Measurements from ENCODE around the gene GRM5. TPM values are rescaled to one million over a fixed set of nuclear protein-coding genes. Genes with fewer than 3 reads are reported as not detected.
"Not testable (repeated sequence)": the region's sequence is repeated elsewhere in the genome, so short reads cannot be mapped to it uniquely, and the experiment has no call there.

Gene GRM5
- total RNA-seq, 2 experiments from 2014 or later = 0.02 TPM; not detected in 1

DNA sequence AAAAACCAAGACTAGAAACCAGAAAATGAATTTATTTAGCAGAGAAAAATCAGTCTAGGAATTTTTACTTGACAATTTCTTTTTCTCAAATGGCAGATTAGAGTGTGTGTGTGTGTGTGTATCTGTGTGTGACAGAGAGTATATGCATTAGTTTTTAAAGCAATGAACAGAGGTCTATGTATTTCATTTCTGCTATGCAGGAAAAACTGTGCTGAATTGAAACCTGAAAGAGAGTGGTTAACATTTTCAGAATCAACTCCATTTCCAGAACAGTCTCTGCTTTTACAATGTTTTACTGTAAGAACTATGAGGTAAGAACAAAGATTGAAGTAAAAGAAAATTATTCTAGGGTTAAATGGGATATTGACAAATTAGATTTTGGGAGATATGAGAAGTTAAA lies 114.8 kb downstream of the GRM5 start:
- no peak for DNase-seq
- ChIA-PET CTCF (no interaction called here), POLR2A (no interaction called here)
- H3K9me3 Mint-ChIP-seq = no peaks in the 10 kb centered on the region
- no peaks in the 10 kb centered on the region for H3K4me1 Mint-ChIP-seq (ENCODE audit: low read depth)
- intact Hi-C loops (cut with micrococcal nuclease) = no loop called here
- no peak overlapping the region for H3K4me3 Mint-ChIP-seq
- no peaks in the 10 kb centered on the region for H3K36me3 Mint-ChIP-seq
- H3K27ac Mint-ChIP-seq = no peak overlapping the region
- no peaks in the 10 kb centered on the region for H3K27me3 Mint-ChIP-seq

DNA sequence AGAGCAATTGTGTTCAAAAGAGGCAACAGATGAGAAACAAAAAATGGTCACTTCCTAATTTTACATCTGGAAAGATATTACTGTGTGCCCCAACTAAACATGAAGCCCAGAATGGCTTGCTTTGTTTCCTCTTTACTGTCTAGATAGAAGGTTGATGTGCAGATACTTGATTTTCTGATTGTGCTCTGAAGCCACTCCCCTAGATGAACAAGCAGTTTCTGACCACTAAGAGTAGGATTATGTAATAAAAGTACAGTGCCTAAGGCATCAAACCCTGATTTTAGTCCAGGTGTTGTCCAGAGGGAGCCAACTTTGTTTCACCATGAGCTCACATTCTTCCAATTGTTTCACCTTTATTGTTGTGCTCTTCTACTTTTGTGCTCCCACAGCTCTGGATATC lies 116.9 kb downstream of the GRM5 start:
- not testable (repeated sequence) for H3K27ac Mint-ChIP-seq

DNA sequence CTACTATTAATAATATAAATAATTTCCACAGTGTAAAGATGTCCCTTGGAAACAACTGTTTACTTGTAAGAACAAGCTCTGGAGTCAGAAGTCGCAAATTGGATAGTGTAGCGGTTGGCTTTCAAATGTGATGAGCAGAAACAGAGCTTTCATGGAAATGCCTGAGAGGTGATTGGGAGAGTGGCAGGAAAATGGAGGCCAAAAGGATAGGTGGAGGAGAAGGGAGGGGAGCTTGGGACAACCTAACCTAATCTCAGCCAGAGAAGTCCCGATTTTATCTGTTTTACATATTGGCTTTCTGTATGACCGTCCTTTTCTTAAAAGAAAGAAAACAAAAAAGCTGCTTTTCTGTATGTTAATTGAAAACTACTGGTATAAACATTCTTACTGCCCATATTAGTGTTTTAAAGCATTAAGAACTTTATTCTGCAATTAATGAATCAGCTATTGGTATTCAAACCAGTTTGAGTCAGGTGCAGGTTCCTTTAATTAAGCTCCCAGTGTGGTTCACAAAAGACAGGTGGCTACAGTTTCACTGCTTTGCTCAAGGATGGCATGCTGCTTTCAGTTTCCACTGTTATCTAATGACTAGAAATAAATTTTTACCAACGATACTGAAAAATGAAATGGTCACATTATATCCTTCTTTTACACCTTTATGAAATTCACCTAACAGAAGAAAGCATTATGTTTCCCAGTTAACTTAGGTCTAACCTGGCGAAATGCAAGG lies 117.8 kb downstream of the GRM5 start:
- H3K27me3 Mint-ChIP-seq; H3K4me3 Mint-ChIP-seq; intact Hi-C loops (cut with micrococcal nuclease); CTCF ChIA-PET; H3K27ac Mint-ChIP-seq; POLR2A ChIA-PET; H3K4me1 Mint-ChIP-seq (ENCODE audit: low read depth); H3K36me3 Mint-ChIP-seq; DNase-seq; H3K9me3 Mint-ChIP-seq: not testable (repeated sequence)

More for the DNA sequence above, 116.9 kb downstream of the GRM5 start:
- CTCF ChIA-PET; H3K36me3 Mint-ChIP-seq; DNase-seq; H3K27me3 Mint-ChIP-seq; H3K9me3 Mint-ChIP-seq; H3K4me1 Mint-ChIP-seq (ENCODE audit: low read depth); H3K4me3 Mint-ChIP-seq; POLR2A ChIA-PET; intact Hi-C loops (cut with micrococcal nuclease): not testable (repeated sequence)

DNA sequence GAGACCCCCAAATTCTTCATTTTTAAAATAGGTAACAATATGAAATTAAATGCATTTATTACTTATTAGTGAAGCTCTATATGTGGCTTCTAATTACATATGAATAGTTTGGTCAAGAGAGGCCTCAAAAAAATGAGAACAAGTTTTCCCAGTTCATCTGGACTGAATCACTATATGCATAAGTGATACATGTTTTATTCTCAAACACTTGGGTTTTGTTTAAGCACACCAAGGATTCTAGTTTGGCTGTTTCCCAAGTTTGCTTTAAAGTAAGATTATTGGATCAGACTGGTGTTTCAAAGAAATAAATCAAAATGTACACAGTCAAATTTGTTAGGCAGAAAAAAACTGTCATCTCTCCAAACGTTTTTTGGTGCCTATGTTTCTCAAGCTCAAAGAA lies 136.1 kb downstream of the GRM5 start:
- DNase-seq; H3K27me3 Mint-ChIP-seq; H3K36me3 Mint-ChIP-seq; H3K4me1 Mint-ChIP-seq (ENCODE audit: low read depth); CTCF ChIA-PET; intact Hi-C loops (cut with micrococcal nuclease); H3K4me3 Mint-ChIP-seq; POLR2A ChIA-PET; H3K9me3 Mint-ChIP-seq; H3K27ac Mint-ChIP-seq: not testable (repeated sequence)

DNA sequence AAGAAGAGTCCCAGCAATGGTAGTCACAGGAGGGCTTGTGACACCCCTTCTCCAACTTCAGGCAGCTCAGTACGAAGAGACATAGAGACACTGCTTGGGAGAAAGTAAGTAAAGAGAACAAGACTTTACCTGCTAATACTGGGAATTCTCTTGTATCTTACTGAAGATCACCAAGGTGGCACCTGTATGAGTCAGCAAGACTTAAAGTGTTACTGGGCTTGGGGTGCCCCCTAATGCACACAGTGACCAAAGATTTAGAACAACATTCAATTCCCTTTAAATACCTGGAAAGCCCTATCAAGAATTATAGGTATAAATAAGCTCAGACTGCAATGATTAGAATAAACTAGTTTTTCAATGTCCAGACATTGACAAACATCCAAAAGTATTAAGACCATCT lies 148.7 kb downstream of the GRM5 start:
- H3K4me1 Mint-ChIP-seq (ENCODE audit: low read depth); H3K36me3 Mint-ChIP-seq; H3K9me3 Mint-ChIP-seq; H3K27ac Mint-ChIP-seq; intact Hi-C loops (cut with micrococcal nuclease); CTCF ChIA-PET; H3K27me3 Mint-ChIP-seq; POLR2A ChIA-PET; DNase-seq; H3K4me3 Mint-ChIP-seq: not testable (repeated sequence)

DNA sequence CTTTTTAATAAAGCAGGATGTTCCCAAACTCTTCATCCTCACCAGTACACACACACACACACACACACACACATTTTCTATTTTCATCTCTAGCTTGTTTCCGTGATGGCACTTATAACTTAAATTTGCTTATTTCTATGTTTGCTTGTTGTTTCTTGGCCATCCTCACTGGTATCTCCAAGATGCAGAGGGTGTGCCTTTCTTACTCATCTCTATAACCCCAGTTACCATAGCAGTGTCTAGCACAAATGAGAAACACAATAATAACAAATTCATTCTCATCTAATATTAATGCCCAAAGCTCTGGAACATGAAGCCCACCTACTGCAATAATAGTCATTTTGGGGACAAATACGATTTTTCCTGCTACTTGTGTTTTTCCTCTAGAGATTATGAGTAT lies 156.3 kb downstream of the GRM5 start:
- intact Hi-C loops (cut with micrococcal nuclease) = no loop called here
- Mint-ChIP-seq H3K27me3 (no peaks in the 10 kb centered on the region), H3K27ac (no peak overlapping the region), H3K4me1 (ENCODE audit: low read depth) (no peaks in the 10 kb centered on the region), H3K9me3 (no peaks in the 10 kb centered on the region), H3K4me3 (no peak overlapping the region), H3K36me3 (no peaks in the 10 kb centered on the region)
- ChIA-PET CTCF (no interaction called here), POLR2A (no interaction called here)
- no peak for DNase-seq

DNA sequence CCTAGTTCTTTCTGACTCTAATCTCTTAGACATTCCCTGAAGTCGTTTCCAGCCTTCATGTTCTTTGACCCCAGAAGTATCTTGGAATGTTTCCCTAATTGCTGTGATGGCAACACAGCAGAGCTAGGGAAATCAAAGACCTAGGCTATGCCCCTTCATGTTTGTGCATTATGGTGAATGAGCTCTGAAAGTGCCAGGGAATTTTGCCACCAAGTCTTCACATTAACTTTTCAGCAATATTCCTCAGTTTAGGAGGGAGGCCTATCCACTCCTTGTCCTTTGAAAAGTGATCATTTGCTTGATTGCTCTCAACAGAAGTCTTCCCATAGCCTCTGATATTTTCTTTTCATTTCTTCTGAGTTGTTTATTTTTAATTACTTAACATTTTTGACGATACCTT lies 164.3 kb downstream of the GRM5 start:
- H3K9me3 Mint-ChIP-seq; H3K27me3 Mint-ChIP-seq; POLR2A ChIA-PET; H3K27ac Mint-ChIP-seq; H3K36me3 Mint-ChIP-seq; CTCF ChIA-PET; H3K4me3 Mint-ChIP-seq; H3K4me1 Mint-ChIP-seq (ENCODE audit: low read depth); DNase-seq; intact Hi-C loops (cut with micrococcal nuclease): not testable (repeated sequence)

DNA sequence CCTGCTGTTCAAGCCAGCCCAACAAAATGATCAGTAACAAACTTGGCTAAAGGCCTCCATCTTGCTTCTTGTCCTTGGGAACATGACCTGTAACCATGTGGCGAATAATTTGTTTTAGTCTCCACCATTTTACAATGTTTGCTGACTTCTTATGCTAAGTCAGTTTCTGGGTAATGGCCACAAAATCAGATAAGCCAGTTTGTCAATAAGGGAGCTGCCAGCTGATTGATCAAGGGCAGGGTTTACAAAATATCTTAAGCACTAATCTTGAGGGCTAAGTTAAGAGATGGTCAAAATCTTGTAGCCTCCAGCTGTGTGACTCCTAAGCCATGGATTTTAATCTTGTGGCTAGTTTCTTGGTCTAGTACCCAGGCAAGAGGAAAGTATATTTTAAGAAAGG lies 176.9 kb downstream of the GRM5 start:
- H3K4me3 Mint-ChIP-seq; H3K36me3 Mint-ChIP-seq; H3K27ac Mint-ChIP-seq; CTCF ChIA-PET; H3K4me1 Mint-ChIP-seq (ENCODE audit: low read depth); DNase-seq; intact Hi-C loops (cut with micrococcal nuclease); H3K27me3 Mint-ChIP-seq; POLR2A ChIA-PET: not testable (repeated sequence)
- H3K9me3 Mint-ChIP-seq = peaks cover 30% of the 10 kb centered on the region

DNA sequence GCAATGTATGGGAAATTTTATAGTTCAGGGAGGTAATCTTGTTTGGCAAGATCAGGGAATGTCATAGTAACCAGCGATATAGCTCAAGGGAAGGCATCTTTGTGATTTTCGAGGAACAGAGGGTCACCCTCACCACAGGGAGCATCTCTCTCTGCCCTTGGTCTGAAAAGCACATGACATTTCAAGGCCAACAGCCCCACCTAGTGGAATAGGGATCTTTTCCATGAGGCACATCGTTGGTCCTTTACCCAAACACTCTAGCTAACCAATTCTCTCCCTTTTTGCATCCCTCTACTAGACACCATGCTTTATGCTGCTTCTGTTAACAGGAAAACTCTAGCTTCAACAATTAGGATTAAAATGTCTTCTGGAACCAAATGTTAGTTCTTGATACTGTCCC lies 179.0 kb downstream of the GRM5 start:
- CTCF ChIA-PET = interaction anchor here (0.9 kb wide), 1 partner anchor 871 kb away, joined by 3 read pairs; no protein-coding TSS in a partner anchor
- Mint-ChIP-seq H3K27me3 (no peaks in the 10 kb centered on the region), H3K9me3 (peaks cover 30% of the 10 kb centered on the region), H3K4me1 (ENCODE audit: low read depth) (no peaks in the 10 kb centered on the region), H3K36me3 (peaks cover 2% of the 10 kb centered on the region), H3K27ac (no peak overlapping the region), H3K4me3 (no peak overlapping the region)
- peak; percentile 30 for DNase-seq
- POLR2A ChIA-PET = no interaction called here
- intact Hi-C loops (cut with micrococcal nuclease) = loop anchor here (2.0 kb wide), 1 partner anchor 342 kb away; no protein-coding TSS in a partner anchor

DNA sequence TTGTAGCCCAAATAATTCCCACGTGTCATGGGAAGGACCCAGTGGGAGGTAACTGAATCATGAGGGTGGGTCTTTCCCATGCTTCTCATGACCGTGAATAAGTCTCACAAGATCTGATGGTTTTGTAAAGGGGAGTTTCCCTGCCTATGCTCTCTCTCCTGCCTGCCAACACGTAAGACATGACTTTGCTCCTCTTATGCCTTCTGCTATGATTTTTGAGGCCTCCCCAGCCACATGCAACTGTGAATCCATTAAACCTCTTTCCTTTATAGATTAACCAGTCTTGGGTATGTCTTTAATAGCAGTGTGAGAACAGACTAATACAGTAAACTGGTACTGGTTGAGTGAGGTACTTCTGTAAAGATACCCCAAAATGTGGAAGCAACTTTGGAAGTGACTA lies 183.0 kb downstream of the GRM5 start:
- H3K27ac Mint-ChIP-seq; POLR2A ChIA-PET; H3K36me3 Mint-ChIP-seq; H3K27me3 Mint-ChIP-seq; H3K4me3 Mint-ChIP-seq; DNase-seq; intact Hi-C loops (cut with micrococcal nuclease); H3K4me1 Mint-ChIP-seq (ENCODE audit: low read depth): not testable (repeated sequence)
- CTCF ChIA-PET = interaction anchor here (0.6 kb wide), 1 partner anchor 230 kb away, joined by 4 read pairs; no protein-coding TSS in a partner anchor
- H3K9me3 Mint-ChIP-seq = peaks cover 26% of the 10 kb centered on the region

DNA sequence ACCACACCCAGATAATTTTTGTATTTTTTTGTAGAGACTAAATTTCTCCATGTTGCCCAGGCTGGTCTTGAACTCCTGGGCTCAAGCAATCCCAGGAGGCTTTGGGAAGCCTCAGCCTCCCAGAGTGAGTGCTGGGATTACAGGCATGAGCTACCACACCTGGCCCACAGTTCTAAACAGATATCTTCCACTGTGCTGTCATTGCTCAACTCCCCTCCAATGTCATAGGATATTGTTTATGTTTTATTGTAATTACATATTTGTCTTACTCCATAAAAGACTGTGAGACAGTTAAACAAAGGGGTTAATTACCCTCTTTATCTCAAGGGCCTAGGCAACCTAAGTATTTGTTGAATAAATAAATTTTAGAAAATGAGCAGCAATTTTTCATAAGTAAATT lies 204.2 kb downstream of the GRM5 start:
- Mint-ChIP-seq H3K9me3 (peaks cover 6% of the 10 kb centered on the region), H3K27ac (no peak overlapping the region), H3K36me3 (no peaks in the 10 kb centered on the region), H3K27me3 (no peaks in the 10 kb centered on the region), H3K4me1 (ENCODE audit: low read depth) (no peaks in the 10 kb centered on the region), H3K4me3 (no peak overlapping the region)
- ChIA-PET POLR2A (no interaction called here), CTCF (no interaction called here)
- intact Hi-C loops (cut with micrococcal nuclease) = no loop called here
- no peak for DNase-seq

DNA sequence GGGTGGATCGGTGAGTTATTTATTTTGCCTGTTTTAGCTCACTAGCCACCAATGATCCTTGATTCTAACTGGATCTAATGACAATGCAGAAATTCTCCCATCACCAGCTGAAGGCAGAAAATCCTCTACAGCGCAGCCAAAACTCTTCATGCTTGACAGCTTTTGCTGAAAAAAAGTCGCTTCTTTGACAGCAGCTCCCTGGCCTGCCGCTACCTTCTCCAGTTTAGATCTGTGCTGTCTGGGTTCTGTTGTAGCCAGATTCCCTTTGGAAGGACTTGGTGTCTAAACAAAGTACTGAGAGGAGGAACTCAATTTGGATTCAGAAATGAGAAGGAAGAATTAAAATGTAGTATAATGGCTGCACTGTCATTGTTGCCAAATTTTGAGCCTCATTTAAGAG lies 205.4 kb downstream of the GRM5 start:
- H3K36me3 Mint-ChIP-seq; H3K4me1 Mint-ChIP-seq (ENCODE audit: low read depth); intact Hi-C loops (cut with micrococcal nuclease); CTCF ChIA-PET; DNase-seq; H3K27ac Mint-ChIP-seq; H3K9me3 Mint-ChIP-seq; H3K4me3 Mint-ChIP-seq; H3K27me3 Mint-ChIP-seq; POLR2A ChIA-PET: not testable (repeated sequence)

DNA sequence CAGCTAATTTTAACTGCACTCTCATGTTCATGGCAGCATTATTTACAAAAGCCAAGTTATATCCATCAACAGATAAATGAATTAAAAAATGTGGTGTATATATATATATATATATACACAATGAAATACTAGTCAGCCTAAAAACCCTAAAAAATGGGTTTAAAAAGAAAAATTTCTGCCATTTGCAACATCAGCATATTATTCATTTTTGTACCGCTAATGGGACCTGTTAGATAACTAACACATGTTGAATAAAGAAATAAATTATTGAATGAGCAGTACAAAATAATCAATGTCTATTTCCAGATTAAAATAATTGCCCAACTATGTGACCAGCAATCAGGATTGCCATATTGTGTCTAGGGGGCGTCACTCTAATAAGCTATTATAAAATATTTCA lies 211.8 kb downstream of the GRM5 start:
- H3K36me3 Mint-ChIP-seq; H3K9me3 Mint-ChIP-seq; intact Hi-C loops (cut with micrococcal nuclease); H3K4me1 Mint-ChIP-seq (ENCODE audit: low read depth); CTCF ChIA-PET; H3K27me3 Mint-ChIP-seq; H3K27ac Mint-ChIP-seq; DNase-seq; POLR2A ChIA-PET; H3K4me3 Mint-ChIP-seq: not testable (repeated sequence)

All from activated CD4-positive, alpha-beta memory T cell treated with anti-CD3 and anti-CD28 coated beads for 36 hours (primary cell).